Body of pancreas (tissue), 4 donors: ENCODE data around the gene TLN1.
A peak's percentile ranks its signal among the peaks of the same experiment; 100 is the strongest.

Source experiments
- CTCF ChIP-seq, 7 experiments: fragments of 450-650 bp in 4 of 7; fragments of 200-600 bp in 3 of 7; sonication (generic) in 3 of 7; IDR thresholded peaks; one replicate each; pipeline ENCODE4 v1.5.1; 2016 to 2019; ENCODE audit warnings: antibody characterized with exemption in 7 of 7
- POLR2A ChIP-seq, 3 donors: fragments of 450-650 bp; IDR thresholded peaks; one replicate each; pipeline ENCODE4 v1.6.1; 2016; ENCODE audit warnings: antibody characterized with exemption in 3 of 3, mild to moderate bottlenecking in 2 of 3

GRCh38 chr9:35756275-35757225 lies 24.6 kb upstream of the TLN1 start:
- peak; percentile 59 to 88 (median 71) for TF ChIP-seq CTCF (IDR thresholded peaks at IDR 0.05)
- no peak for TF ChIP-seq POLR2A (IDR thresholded peaks at IDR 0.05)
